Activated gamma-delta T cell treated with Interleukin-2 at 50 U/mL for 16 hours (primary cell): ENCODE results near the gene TPRX1.
A peak's percentile ranks its signal among the peaks of the same experiment; 100 is the strongest.
"Not testable (repeated sequence)": the region's sequence is repeated elsewhere in the genome, so short reads cannot be mapped to it uniquely, and the experiment has no call there.

Experiments
- DNase-seq: peaks from one replicate; pipeline ENCODE4 v3.0.0-alpha.2; 2020

Gene TPRX1

DNA sequence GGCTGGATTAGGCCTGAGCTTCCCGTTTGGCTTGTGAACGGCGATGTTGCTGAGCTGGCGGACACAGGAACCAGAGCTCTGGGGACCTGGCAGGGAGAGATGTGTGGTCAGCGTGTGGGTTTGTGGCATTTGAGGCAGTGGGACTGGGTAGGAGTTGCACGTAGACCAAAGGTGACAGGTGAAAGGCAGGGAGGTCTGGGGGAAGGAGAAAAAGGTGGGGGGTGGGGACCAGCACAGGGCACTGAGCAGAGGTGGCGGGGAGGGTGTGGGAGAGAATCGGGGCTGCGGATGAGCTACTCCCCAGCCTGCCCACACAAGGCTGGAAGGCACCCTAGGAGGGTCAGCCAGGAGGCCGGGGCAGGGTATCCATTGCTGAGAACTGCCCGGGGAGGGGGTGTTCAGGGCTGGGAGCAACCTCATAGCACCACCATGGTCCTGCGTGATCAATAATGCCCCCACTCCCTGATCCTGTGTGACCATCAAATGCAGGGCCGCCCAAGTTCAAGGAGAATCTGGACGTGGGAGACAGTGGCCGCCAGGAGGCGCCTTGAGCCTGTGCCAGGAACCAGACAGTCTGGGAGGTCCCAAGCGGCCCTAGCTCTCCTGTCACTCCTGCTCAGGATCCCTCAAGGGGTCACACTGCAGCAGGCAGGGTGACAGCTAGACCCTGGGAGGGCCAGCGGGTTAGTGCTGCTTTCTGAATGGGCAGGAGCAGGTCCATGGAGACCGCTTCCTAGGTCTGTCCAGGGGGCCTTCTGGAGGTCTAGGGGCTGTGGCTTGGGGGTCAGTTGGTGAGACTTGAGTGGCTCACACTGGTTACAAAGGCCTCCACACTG lies 38.6 kb downstream of the TPRX1 start:
- peak; percentile 35 for DNase-seq

DNA sequence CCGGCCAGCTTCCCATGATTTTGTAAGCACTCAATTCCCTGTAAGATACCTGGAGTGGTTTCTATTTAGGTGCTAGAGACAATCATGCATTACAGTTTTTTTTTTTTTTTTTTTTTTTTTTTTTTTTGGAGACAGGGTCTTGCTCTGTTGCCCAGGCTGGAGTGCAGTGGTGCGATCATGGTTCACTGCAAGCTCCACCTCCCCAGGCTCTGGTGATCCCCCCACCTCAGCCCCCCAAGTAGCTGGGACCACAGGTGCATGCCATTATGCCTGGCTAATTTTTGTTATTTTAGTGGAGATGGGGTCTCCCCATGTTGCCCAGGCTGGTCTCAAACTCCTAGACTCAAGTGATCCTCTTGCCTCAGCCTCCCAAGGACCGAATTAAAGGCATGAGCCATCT lies 39.6 kb downstream of the TPRX1 start:
- not testable (repeated sequence) for DNase-seq

DNA sequence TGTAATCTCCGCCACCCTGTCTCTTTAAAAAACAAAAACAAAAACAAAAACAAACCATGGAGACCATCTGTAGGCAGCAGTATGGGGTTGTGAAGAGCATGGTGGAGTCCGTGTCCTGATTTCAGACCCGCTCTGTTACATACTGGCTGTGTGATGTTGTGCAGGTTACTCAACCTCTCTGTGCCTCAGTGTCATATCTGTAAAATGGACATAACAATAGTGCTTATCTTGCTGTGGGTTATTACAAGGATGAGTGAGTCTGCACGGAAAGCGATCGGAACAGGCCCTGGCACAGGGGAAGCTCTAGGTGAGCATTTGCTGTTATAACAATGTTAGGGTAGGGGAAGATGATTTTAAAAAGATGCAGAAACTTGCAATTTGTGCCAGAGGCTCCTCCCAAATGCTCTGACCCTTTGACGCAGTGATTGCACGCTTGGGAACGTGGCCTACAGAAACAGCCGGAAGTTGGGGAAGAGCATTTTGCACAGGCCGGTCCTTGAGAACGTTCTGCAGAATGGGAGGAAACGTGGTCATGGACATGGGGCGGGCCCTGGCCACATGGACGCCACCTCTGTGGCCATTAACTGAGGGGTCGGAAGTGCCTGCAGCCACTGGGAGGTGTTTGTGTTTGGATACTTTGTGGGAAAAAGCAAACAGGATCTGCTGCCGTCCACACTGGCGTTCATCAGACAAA lies 41.6 kb downstream of the TPRX1 start:
- no peak for DNase-seq

DNA sequence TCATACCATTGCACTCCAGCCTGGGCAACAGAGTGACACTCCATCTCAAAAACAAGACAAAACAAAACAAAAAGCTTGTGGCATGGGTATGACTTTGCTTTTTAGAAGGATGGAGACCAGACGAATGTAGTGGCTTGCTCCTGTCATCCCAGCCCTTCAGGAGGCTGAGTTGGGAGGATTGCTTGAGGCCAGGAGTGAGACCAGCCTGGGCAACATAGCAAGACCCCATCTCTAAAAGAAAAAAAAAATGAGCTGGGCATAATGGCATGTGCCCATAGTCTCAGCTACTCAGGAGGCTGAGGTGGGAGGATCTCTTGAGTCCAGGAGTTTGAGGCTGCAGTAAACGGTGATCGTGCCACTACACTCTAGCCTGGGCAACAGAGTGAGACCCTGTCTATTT lies 42.2 kb downstream of the TPRX1 start:
- DNase-seq: no peak

DNA sequence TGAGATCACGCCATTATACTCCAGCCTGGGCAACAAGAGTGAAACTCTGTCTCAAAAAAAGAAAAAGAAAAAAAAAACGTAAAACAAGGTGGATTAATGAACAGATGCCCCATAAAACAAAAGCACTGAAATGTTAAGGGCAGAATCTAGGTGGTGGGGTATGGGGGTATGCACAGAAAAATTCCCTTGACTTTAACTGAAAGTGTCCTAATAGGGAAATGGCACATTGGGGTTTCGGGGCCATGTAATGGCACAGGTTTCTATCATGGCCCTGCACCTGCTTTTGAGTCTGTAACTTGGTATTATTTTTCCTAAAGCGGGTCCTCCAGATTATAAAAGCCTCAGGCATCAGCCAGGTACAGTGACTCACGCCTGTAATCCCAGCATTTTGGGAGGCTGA lies 42.8 kb downstream of the TPRX1 start:
- DNase-seq: no peak

DNA sequence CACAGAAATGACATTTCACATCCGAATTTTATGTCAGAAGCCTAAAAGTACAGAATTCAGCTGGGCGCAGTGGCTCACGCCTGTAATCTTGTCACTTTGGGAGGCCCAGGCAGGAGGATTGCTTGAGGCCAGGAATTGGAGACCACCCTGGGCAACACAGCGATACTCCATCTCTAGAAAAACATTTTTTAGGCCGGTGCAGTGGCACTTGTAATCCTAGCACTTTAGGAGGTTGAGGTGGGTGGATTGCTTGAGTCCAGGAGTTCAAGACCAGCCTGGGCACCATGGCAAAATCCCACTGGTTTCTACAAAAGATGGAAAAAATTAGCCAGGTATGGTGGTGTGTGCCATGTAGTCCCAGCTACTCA lies 43.7 kb downstream of the TPRX1 start:
- no peak for DNase-seq

DNA sequence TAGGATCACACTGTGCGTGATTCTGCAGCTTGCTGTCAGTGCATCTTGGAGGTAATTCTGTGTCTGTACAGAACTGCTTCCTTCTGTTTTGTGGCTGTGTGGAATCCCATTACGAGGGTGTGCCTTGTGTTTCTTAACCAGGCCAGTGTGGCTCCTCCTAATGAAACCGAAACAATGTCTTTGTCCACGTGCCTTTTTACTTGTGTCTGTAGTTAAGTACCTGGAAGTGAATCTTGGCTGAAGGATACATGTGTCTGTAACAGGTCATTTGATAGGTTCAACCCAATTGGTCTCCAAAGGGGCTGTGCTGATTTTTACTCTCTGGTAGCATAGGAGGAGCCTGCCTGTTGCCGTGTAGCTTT lies 45.9 kb downstream of the TPRX1 start:
- DNase-seq: no peak

DNA sequence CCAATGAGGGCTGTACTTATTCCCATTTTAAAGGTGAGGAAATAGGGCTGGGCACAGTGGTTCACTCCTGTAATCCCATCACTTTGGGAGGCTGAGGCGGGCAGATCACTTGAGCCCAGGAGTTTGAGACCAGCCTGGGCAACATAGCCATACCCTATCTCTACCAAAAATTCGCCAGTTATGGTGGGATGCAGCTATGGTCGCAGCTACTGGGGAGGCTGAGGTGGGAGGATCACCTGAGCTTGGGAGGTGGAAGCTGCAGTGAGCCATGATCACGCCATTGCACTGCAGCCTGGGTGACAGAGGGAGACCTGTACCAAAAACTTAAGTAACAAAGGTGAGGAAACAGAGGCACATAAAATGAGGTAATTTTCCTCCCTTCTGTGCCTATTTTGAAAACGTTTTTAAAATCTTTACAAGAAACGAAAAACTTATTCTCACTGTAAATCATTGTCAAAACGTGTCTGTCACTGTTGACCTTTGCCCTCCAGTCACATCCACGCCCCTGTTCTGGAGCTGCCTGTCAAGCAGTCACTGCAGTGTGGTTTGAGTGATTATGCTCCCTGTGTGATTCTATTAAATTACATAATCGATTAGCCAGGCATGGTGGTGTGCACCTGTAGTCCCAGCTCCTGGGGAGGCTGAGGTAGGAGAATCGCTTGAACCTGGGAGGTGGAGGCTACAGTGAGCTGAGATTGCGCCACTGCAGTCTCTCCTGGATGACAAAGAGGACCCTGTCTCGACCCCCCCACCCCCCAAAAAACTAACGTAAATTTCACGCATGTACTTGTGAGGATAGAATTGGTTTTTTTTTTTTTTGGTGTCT lies 46.5 kb downstream of the TPRX1 start:
- no peak for DNase-seq

DNA sequence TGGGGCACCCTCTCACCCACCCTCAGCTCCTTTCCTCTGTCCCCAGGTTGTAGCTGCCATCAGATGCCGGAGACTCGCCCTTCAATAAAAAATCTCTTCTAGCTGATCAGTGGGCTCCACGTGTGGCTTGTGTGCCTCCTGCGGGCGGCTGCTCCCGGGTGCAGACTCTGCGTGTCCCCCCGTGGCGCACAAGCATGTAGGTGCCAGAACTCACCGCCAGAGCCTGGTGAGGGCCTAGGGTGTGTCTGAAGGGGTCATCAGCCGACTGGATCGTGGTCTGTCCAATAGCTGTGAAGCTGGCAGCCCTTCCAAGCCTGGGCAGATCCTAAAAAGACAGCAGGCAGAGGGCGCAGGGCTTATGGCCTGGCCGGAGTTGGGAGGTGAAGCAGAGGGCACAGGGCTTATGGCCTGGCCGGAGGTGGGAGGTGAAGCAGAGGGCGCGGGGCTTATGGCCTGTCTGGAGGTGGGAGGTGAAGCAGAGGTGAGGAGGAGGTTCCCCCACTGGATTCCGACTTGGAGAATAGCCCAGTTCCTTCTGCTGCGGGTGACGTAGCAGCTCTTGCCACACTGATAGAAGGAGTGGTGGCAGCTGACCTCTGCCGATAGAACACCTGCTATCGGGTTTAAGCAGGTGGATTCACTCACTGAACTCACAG lies 47.3 kb downstream of the TPRX1 start:
- DNase-seq: no peak

DNA sequence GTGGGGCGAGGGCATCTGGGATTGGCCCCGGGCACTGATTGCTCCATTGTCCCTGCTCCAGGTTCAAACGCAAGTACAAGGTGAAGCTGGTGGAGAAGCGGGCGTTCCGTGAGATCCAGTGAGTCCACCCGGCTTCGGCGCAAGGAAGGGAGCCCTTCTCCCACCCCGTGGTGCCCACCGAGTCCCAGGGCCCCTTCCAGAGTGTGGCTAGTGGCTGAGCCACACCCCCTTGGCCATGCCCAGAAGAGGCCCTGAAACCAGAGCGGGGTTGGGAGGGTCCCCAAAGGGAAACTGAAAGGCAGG lies 47.8 kb downstream of the TPRX1 start:
- no peak for DNase-seq

DNA sequence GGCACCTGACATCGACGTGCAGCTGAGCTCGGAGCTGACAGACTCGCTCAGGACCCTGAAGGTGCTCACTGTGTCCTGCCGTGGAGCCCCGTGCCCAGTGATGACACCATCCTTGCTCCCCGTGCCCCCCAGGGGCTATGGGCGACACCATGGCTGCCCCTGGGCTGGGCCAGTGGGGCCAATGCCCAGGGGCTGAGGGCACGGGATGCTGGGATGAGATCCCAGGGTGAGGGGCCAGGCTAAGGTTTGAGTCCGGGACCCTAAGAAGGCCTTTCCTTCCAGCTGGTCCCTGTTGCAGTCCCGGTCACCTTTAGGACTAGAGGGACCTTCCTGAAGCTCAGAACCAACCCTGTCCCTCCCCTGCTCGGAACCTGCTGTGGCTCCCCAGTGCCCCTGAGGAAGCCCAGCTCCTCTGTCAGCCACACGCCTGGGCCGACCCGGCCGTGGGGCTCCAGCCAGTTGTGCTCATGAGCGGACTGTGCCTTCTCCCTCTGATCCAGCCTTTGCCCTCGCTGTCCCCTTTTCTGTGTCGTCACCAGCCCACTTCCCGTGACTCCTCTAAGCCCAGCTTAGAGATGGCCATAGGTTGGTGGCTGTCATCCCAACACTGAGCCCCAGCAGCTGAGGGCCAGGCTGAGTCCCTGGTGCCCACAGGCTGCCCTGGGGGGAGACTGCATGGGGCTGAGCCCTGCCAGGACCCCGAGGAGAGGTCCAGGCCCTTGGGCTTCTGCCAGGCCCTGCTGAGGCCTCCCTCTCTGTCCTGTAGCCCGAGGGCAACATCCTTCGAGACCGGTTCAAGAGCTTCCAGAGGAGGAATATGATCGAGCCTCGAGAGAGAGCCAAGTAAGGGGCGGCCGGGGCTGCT lies 48.4 kb downstream of the TPRX1 start:
- no peak for DNase-seq

DNA sequence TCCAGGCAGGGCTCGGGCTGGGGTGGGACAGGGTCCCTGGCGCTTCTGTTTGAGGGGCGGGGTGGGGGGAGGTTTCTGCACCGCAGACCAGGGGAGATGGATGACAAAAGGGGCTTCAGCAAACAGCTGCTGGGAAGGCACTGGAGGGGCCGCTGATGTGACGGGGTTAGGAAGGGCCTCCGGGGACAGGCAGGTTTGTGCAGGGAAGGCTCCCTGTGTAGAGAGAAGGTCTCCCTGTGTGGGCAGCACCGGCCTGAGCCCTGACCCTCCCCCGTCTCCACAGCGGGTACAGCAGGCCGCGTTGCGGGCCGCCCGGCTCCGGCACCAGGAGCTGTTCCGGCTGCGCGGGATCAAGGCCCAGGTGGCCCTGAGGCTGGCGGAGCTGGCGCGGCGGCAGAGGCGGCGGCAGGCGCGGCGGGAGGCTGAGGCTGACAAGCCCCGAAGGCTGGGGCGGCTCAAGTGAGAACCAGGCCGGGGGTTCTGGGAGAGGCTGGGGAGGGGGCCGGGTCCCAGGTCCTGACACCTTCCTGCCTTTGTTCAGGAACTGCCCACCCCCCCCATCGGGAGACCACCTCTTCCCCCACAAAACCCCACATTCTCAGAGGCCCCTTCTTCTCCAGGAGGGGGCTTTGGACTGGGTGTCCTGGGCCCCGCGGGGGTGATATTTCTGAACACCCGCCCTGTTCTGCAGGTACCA lies 49.1 kb downstream of the TPRX1 start:
- DNase-seq: no peak

DNA sequence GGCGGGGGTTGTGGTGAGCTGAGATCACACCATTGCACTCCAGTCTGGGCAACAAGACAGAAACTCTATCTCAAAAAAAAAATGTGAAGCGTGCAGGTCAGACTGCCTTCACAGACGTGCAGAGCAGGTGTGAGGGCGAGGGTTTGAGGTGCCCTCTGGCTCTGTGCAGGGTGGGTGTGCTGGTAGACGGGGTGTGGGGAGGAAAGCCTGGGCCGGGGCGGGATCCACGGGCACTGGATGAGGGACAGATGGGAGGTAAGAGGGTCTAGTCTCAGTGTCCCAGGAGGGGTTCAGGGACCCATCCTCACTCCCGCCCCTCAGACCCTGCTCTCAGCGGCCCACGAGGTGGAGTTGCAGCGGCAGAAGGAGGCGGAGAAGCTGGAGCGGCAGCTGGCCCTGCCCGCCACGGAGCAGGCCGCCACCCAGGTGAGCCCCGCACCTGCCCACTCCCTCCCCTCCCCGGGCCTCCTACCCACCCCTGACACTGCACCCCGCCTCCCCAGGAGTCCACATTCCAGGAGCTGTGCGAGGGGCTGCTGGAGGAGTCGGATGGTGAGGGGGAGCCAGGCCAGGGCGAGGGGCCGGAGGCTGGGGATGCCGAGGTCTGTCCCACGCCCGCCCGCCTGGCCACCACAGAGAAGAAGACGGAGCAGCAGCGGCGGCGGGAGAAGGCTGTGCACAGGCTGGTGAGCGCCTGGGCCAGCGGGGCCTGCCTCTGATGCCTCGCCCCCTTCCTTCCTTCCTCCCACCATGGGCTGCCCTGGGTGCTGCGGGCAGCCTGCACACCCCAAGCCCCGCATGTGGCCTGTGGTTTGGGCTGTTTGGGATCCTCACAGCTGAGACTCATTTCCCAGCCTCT lies 49.9 kb downstream of the TPRX1 start:
- no peak for DNase-seq

DNA sequence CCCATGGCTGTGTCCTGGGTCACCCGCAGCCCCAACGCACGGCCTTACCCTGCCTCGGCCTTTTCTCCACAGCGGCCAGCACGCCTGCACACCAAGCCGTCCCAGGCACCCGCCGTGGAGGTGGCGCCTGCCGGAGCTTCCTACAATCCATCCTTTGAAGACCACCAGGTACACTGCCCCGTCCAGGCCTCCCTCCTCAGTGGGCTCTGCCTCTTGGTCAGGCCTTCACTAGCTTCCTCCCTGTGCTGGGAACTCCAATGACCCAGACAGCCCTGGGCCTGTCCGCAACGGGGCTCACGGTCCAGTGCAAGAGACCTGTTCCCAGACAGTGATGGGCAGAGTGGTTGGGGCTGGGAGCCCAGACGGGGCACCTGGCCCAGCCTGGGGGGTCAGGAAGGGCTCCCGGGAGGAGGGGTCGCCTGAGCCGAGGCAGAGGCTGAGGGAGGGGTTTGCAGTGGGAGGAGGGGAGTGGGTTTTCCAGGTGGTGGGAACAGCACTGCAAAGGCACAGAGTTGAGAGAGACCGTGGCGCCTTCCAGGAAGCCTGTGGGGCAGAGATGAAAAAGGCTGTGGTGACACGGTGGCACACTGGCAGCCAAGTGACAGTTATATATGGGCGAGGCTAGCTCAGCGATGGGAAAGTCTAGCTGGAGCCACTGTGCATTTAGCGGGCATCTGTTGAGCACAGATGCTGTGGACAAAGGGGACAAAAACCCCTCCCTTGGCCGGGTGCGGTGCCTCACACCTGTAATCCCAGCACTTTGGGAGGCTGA lies 51.7 kb downstream of the TPRX1 start:
- DNase-seq: no peak
